CD4-positive, alpha-beta T cell treated with Interleukin-6 at 100 ng/mL for 8 hours (primary cell): ENCODE data around the gene CHPF2.

ENCODE experiments used
- DNase-seq: peaks from one replicate; pipeline ENCODE4 v3.0.0-alpha.2; 2020; ENCODE audit warnings: mixed read lengths, low spot score

The CHPF2 gene

DNA sequence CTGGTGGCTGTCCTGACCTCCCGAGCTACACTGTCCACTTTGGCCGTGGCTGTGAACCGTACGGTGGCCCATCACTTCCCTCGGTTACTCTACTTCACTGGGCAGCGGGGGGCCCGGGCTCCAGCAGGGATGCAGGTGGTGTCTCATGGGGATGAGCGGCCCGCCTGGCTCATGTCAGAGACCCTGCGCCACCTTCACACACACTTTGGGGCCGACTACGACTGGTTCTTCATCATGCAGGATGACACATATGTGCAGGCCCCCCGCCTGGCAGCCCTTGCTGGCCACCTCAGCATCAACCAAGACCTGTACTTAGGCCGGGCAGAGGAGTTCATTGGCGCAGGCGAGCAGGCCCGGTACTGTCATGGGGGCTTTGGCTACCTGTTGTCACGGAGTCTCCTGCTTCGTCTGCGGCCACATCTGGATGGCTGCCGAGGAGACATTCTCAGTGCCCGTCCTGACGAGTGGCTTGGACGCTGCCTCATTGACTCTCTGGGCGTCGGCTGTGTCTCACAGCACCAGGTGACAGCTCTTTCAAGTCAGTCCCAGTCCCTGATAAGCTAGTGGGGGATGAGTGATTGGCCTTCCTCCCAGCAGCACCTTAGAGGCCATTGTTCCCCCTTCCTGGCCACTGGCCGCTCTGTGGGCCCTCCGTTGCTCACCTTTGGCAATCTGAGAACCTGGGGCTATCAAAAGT lies 3.0 kb downstream of the CHPF2 start:
- DNase-seq, result no peak

DNA sequence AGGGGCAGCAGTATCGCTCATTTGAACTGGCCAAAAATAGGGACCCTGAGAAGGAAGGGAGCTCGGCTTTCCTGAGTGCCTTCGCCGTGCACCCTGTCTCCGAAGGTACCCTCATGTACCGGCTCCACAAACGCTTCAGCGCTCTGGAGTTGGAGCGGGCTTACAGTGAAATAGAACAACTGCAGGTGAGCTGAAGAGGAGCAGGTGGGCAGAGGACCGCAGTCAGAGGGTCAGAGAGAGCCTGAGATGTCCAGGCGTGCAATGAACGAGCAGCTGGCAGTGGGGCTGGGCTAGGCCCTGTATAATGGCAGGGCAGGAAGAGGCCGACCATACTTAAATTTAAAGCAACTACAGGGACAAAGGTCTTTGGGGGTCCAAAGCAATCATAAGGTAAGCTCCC lies 4.1 kb downstream of the CHPF2 start:
- DNase-seq, result no peak

DNA sequence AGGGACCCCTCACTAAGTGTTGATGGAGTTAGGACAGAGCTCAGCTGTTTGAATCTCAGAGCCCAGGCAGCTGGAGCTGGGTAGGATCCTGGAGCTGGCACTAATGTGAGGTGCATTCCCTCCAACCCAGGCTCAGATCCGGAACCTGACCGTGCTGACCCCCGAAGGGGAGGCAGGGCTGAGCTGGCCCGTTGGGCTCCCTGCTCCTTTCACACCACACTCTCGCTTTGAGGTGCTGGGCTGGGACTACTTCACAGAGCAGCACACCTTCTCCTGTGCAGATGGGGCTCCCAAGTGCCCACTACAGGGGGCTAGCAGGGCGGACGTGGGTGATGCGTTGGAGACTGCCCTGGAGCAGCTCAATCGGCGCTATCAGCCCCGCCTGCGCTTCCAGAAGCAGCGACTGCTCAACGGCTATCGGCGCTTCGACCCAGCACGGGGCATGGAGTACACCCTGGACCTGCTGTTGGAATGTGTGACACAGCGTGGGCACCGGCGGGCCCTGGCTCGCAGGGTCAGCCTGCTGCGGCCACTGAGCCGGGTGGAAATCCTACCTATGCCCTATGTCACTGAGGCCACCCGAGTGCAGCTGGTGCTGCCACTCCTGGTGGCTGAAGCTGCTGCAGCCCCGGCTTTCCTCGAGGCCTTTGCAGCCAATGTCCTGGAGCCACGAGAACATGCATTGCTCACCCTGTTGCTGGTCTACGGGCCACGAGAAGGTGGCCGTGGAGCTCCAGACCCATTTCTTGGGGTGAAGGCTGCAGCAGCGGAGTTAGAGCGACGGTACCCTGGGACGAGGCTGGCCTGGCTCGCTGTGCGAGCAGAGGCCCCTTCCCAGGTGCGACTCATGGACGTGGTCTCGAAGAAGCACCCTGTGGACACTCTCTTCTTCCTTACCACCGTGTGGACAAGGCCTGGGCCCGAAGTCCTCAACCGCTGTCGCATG lies 5.2 kb downstream of the CHPF2 start:
- no peak for DNase-seq

DNA sequence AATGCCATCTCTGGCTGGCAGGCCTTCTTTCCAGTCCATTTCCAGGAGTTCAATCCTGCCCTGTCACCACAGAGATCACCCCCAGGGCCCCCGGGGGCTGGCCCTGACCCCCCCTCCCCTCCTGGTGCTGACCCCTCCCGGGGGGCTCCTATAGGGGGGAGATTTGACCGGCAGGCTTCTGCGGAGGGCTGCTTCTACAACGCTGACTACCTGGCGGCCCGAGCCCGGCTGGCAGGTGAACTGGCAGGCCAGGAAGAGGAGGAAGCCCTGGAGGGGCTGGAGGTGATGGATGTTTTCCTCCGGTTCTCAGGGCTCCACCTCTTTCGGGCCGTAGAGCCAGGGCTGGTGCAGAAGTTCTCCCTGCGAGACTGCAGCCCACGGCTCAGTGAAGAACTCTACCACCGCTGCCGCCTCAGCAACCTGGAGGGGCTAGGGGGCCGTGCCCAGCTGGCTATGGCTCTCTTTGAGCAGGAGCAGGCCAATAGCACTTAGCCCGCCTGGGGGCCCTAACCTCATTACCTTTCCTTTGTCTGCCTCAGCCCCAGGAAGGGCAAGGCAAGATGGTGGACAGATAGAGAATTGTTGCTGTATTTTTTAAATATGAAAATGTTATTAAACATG lies 6.0 kb downstream of the CHPF2 start:
- DNase-seq, result no peak

DNA sequence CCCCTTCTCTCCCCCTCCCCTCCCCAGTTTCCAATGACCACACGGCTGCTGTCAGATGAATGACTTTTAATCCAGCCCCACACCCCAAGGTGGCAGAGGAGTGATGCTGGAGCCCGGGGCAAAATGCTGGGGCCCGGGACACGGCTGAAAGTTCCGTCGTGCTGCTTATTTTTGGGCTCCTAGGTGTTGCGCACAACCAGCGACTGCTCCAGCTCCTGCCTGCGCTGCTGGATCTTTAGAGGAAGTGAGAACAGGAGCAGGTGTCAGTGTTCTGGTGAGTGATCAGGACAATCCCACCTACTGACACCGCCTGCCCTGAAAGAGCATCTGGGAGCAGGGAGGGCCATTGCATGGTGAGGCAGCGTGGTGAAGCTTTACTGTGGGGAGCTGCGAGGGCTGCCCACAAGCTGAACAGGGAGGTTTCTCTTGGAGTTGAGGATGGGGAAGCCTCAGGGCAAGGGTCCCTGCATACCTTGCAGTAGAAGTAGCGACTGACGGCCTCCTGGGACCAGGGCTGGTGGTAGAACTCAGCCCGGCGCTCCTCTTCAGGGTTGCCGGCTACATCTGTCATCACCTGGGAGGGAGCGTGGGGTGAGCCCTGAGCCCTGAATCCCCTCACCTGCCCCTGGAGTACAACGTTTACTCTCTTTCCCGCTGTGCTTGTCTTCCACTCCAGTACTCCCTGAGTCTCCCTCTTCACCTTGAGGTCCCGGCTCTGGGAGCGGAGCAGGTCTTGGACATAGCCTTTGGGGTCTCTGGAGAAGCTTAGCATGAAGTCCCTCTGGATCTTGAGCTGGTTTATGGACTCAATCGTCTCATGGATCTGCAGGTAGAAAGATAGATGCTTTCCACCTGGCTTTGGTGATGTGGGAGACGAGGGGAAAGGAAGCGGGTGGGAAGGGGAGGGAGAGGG lies 6.9 kb downstream of the CHPF2 start:
- DNase-seq, result no peak

DNA sequence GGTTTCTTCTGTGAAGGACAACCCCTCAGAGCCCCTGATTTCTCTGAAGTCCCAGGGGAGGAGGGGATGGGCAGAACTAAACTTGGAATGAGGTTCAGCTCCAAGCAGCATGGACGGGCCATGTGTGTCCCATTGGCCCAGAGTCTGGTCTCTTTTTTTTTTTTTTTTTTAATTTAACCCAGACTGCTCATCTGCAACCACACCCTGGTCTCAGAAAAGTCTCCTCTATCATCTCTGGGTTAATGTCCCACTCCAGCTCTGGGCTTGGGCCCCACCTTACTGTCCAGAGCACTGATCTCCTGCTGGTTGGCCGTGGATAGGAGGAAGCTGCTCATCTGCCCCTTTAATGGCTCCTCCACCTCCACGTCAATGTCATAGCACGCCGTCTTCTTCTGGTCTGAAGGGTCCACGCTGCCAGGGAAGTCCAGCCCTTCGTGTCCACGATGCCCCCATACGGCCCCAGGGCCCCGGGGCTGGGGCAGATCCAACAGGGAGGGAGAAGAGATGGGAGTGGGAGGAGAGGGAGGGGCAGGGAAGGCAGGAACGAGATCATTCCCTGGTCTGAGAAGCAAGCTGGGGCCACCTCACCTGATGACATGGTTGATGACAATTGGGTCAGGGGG lies 7.7 kb downstream of the CHPF2 start:
- no peak for DNase-seq

DNA sequence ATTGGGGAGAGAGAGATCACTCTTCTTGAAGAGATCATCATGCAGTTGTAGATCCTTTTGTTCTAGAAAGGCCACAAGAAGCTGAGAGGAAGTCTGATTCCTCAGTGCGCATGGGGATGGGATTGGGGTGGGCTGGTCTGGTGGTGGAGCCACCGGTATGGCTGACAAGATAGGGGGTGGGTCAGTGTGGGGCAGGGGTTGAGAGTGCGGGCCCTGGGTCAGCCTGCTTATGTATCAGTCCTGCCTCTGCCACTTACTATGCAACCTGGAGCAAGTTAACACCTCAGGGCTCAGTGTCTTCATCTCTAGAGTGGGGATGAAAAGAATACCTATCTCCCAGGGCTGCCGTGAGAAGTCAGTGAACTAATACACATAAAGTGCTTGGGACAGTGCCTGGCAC lies 8.3 kb downstream of the CHPF2 start:
- no peak for DNase-seq

DNA sequence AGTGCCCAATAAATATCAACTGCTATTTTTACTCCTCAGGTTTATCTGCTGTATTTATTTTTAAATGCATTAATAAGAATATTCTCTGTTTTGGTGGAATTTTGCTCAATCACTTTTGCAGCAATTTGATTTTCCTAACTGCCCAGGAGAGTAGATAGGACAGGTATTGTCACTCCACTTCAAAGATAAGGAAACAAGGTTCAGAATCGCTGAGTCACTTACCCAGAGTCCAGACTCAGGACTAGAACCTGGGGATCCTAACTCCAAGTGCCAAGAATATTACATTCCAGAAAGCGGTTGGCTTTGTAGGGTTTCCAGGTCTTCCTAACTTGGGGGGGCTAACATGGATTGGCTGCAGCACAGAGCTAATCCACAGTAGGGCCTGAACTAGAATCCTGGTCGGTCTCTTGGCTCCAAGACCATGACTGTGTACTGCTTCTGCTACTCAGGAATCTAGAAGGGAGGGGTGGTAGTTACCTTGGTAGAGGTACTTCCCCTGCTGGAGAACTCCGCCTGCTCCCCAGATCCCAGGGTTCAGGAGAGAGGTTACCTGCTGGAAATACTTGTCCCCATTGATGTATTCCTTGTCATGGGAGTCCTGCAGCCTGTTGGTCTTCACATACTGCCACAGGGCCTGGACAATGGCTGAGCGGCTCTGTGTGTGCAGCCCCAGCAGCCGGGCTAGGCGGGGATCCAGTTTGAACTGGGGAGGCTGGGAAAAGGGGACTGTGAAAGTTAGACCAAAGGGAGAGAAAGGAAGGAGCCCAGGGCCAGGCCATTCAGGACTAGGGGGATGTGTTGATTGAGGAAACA lies 8.9 kb downstream of the CHPF2 start:
- DNase-seq, result no peak

DNA sequence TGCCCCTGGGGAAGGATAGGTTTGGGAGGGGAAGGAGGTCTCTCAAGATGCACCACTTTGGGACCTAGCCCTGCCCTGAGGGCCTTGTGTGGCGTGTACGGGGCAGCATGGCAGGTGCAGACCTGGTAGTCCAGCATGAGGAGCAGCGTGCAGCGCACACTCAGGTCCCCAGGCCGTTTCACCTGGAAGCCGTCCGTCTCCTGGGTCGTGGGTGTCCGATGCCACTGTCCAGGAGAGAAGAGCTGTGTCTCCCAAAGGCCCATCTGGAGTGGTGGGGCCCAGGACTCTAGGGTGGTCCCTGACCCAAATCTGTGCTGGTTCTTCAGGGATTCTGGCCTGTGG lies 9.4 kb downstream of the CHPF2 start:
- no peak for DNase-seq

DNA sequence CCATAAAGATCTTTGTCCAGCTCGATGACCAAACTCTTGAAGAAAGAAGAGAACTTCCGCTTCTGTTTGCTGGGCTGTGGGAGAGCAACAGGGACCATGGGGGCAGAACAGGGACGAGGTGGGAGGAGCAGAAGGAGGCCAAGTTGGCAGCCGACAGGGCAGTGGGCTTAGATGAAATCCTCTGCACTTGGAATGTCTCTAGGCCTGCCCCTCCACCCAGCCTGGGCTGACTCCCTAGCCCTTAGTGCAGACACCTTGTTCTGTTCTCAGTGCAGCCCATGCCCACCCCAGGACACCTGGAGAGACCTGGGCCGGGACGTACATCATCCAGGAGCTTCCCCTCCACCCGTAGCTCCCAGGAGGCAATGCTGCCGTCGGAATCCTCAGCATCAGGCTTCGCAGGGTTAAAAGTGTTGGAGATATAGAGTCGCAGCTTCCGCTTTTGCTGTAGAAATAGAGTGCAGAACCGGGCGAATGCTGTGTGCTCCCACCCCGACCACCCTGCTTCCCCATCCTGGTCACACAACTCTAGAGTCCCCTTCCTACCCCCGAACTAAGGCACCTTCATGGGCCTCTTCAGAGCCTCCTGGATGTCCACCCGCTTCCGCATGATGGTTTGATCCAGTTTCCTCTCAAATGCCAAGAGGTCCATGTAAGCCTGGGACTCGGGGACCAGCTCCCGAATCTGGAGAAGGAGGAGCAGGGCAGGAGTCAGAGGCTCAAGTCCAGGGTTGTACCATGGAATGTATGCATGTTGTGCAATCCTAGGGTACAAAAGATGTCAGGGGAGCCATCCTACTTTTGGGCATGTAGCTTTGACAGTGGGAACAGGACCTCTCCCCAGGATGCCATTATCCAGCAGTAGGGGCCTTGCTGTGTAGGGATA lies 10.1 kb downstream of the CHPF2 start:
- no peak for DNase-seq

DNA sequence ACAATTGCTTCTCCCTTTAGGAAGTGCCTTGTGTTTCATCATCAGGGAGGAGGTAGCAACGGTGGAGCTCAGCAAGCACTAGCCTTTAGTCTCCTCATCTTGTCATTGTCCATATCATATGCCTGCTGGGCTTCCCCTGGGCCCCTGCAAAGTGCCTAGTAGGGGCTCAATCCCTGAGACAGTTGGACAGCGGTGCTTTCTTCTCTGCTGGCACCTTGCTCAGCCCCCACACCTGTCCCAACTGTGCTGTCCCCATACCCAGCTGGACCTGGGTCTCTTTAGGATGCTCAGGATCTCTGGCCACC lies 10.7 kb downstream of the CHPF2 start:
- DNase-seq, result no peak

DNA sequence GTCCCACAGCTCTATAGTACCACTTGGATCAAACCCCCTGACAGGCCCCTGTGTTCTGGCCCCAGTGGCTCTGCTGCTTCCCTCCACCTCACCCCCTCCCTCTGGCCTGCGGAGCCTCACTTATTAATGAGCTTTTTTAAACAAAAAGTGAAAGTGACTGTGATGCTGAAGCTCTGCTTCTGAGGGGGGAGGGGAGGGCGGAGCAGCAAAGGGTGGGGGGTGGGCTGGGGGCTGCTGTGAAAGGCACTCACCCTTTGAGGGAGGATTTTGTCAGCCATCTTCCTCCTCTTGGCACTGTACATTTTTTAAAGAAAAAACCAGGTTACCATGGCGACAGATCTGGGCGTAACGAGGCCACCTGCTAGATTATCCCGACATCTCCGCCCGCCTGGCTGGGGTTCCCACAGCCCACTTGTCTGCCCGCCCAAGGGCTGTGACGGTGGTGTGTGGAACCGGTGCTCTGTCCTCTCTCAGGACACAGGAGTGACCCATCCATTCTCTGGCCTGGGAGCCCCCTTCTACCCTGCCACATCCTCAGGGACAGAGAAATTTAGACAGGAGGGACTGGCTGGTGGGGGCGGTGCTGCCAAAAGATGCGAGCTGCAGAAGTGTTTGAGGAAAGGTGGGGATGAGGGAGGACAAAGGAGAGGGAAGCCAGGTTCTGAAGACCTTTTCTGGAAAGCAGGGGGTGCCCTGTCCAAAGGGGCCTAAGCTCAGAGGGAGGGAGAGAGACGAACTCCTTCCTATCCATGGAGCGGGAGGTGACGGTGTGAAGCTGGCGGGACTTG lies 11.3 kb downstream of the CHPF2 start:
- DNase-seq, result peak; percentile 56

DNA sequence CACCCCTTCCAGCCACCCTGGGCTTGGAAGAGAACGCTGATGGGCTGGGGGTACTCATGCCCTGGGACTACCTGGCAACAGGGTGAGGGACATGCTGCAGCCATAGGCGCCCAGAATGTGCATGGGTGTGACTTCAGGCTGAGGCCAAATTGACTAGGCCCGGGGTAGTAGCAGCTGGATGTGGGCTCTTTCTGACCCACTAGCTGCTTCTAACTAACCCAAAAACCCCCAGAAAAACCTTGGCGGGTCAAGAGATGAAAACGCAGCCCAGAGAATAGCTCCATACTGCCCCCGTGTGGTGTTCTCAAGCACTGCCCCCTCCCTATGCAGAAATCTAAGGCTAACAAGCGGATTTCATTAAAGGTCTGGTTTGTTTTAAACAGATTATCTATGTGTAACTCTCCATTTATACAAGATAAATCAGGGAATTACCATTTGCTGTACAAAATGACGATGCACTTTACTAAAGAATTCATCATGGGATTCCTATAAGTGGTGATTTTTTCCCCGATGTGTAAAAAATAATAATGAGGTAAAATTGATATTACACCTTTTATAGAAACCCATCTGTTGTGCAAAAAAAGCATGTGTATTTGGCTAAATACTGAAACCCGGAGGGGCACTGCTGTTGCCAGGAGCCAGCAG lies 12.0 kb downstream of the CHPF2 start:
- peak; percentile 51 for DNase-seq

DNA sequence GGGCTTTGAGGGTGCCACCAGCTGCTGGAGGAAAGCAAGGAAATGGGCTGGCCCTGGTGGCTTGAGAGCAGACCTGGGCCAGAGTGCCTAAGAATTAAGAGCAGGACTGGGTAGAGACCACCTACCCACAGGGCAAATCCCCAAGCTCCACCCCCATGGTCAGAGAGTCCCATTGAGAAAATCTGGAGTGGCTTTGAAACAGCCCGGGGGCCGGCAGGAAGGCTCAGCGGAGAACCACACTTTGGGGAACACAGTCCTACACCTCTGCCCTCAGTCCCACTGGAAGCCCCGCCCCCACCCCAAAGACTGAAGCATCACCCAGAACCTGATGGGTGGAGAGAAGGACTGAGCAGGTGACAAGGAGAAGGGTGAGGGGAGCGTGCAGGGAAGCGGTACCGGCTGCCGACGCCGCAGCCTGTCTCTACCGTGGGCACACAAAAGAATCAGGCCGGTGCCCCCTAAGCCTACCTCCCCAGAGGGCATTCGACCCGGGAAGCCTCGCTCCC lies 12.6 kb downstream of the CHPF2 start:
- DNase-seq, result no peak

DNA sequence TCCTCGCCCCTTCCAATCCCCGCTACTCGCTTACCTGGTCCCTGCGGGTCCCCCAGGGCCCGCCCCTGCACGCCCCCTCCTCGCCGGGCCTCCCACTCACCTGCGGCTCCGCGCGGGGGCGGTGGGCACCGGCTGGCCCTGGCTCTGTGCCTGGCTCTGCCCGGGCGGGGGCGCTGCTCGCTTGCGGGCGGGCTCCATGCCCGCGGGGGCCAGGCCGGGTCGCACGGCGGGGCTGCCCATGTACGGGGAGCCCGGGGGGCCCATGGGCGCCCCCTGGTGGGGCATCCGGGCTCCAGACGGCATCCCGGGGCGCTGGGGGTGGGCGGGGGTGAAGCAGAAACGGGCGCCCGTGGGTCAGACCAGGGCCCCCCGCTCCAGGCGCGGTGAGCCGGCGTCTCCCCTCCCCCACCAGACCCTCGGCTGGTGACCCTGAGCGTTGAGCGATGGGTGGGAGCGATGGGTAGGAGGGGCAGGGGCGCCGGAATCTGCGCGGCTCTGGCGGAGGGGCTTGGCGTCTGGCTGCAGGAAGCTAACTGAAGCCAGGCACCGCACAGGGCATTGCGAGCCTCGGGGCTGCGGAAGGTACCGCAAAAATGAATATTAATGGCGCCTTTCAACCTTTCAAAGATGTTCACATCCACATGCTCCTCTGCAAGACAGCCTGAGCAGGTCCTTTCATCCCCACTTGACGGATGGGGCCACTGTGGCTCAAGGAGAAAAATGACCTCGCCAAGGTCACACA lies 13.2 kb downstream of the CHPF2 start:
- peak; percentile 42 for DNase-seq

DNA sequence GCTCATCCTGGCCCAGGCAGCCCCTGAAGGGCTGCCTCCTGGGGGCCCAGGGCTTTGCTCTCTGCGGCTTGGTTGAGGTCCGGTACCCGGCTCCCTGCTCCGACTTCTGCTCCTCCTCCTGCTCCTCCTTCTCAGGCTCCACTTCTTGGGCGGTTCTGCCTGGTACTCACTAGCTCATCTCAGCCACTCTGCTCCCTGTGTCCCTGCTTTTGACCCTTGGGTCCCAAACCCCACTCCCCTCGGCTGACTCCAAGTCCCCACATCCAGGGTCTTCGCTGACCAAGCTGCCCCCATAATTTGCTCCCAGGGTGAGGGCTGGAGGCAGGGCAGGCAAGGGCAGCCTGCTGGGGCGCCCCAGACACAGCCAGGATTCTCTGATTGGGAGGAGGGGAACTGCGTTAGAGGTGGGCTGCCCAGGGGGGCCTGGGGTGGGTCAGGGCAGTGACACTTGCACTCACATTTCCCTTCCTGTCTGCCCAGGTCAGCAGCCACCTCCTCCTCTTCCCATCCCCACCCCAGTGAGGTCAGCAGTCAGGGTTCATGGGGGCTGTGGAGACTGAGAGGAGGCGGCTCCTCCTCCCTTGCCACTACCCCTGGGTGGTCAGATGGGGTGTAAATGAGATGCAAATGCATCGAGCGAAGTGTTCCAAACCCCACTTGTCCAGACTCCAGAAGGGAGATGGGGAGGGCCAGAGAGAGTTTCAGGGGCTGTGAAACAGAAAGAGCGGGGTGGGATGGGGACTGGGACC lies 14.0 kb downstream of the CHPF2 start:
- no peak for DNase-seq
